ENCODE results near the gene TMPRSS4.

Gene TMPRSS4

GRCh38 chr11:118082880-118083552 lies 6.1 kb downstream of the TMPRSS4 start:
- Mint-ChIP-seq H3K27ac (no peak overlapping the region), H3K9me3 (peaks cover 8% of the 10 kb centered on the region), H3K4me3 (no peak overlapping the region), H3K36me3 (ENCODE audit: low read depth) (no peaks in the 10 kb centered on the region), H3K4me1 (ENCODE audit: low read depth) (no peaks in the 10 kb centered on the region), H3K27me3 (no peaks in the 10 kb centered on the region)

GRCh38 chr11:118084247-118084646 lies 7.4 kb downstream of the TMPRSS4 start:
- no peaks in the 10 kb centered on the region for H3K4me1 Mint-ChIP-seq (ENCODE audit: low read depth)
- no peak overlapping the region for H3K27ac Mint-ChIP-seq
- H3K36me3 Mint-ChIP-seq (ENCODE audit: low read depth), result no peaks in the 10 kb centered on the region
- peaks cover 18% of the 10 kb centered on the region for H3K9me3 Mint-ChIP-seq
- no peak overlapping the region for H3K4me3 Mint-ChIP-seq
- no peaks in the 10 kb centered on the region for H3K27me3 Mint-ChIP-seq

GRCh38 chr11:118084656-118085055 lies 7.8 kb downstream of the TMPRSS4 start:
- H3K4me3 Mint-ChIP-seq, result no peak overlapping the region
- no peaks in the 10 kb centered on the region for H3K36me3 Mint-ChIP-seq (ENCODE audit: low read depth)
- H3K9me3 Mint-ChIP-seq, result peaks cover 18% of the 10 kb centered on the region
- H3K4me1 Mint-ChIP-seq (ENCODE audit: low read depth), result no peaks in the 10 kb centered on the region
- no peaks in the 10 kb centered on the region for H3K27me3 Mint-ChIP-seq
- H3K27ac Mint-ChIP-seq, result no peak overlapping the region

GRCh38 chr11:118086913-118087768 lies 10.3 kb downstream of the TMPRSS4 start, which contains the start of gene SMIM35:
Gene SMIM35 (minus strand): TSS chr11:118086963. CDS start chr11:118086757, 206 bp downstream.
- H3K9me3 Mint-ChIP-seq, result peaks cover 18% of the 10 kb centered on the region
- no peak within 1 kb of the TSS for H3K27ac Mint-ChIP-seq
- no peak within 1 kb of the TSS for H3K4me3 Mint-ChIP-seq
- no peaks in the 10 kb centered on the region for H3K36me3 Mint-ChIP-seq (ENCODE audit: low read depth)
- H3K27me3 Mint-ChIP-seq, result no peaks in the 10 kb centered on the region
- no peaks in the 10 kb centered on the region for H3K4me1 Mint-ChIP-seq (ENCODE audit: low read depth)

- no peak overlapping the region for H3K27ac Mint-ChIP-seq
- no peaks in the 10 kb centered on the region for H3K4me1 Mint-ChIP-seq (ENCODE audit: low read depth)
- H3K4me3 Mint-ChIP-seq, result no peak overlapping the region
- no peaks in the 10 kb centered on the region for H3K27me3 Mint-ChIP-seq
- peaks cover 18% of the 10 kb centered on the region for H3K9me3 Mint-ChIP-seq
- H3K36me3 Mint-ChIP-seq (ENCODE audit: low read depth), result no peaks in the 10 kb centered on the region
Measured at GRCh38 chr11:118087931-118088330, 11.1 kb downstream of the TMPRSS4 start.

- Mint-ChIP-seq H3K9me3 (peaks cover 18% of the 10 kb centered on the region), H3K36me3 (ENCODE audit: low read depth) (no peaks in the 10 kb centered on the region), H3K27ac (no peak overlapping the region), H3K4me3 (no peak overlapping the region), H3K27me3 (no peaks in the 10 kb centered on the region), H3K4me1 (ENCODE audit: low read depth) (no peaks in the 10 kb centered on the region)
Measured at GRCh38 chr11:118088531-118088930, 11.7 kb downstream of the TMPRSS4 start.

GRCh38 chr11:118090545-118091162 lies 13.8 kb downstream of the TMPRSS4 start:
- Mint-ChIP-seq H3K4me1 (ENCODE audit: low read depth) (no peaks in the 10 kb centered on the region), H3K27ac (no peak overlapping the region), H3K4me3 (no peak overlapping the region), H3K27me3 (no peaks in the 10 kb centered on the region), H3K36me3 (ENCODE audit: low read depth) (no peaks in the 10 kb centered on the region), H3K9me3 (peaks cover 18% of the 10 kb centered on the region)

- H3K9me3 Mint-ChIP-seq, result peaks cover 18% of the 10 kb centered on the region
- H3K36me3 Mint-ChIP-seq (ENCODE audit: low read depth), result no peaks in the 10 kb centered on the region
- H3K27ac Mint-ChIP-seq, result no peak overlapping the region
Measured at GRCh38 chr11:118091690-118092089, 14.8 kb downstream of the TMPRSS4 start.

GRCh38 chr11:118092907-118093571 lies 16.2 kb downstream of the TMPRSS4 start:
- Mint-ChIP-seq H3K36me3 (ENCODE audit: low read depth) (no peaks in the 10 kb centered on the region), H3K4me3 (no peak overlapping the region), H3K27me3 (no peaks in the 10 kb centered on the region), H3K9me3 (peaks cover 9% of the 10 kb centered on the region), H3K27ac (no peak overlapping the region), H3K4me1 (ENCODE audit: low read depth) (no peaks in the 10 kb centered on the region)

More at GRCh38 chr11:118091690-118092089, 14.8 kb downstream of the TMPRSS4 start:
- Mint-ChIP-seq H3K4me3 (no peak overlapping the region), H3K27me3 (no peaks in the 10 kb centered on the region), H3K4me1 (ENCODE audit: low read depth) (no peaks in the 10 kb centered on the region)

GRCh38 chr11:118095493-118095892 lies 18.6 kb downstream of the TMPRSS4 start:
- H3K27ac Mint-ChIP-seq, result no peak overlapping the region
- H3K27me3 Mint-ChIP-seq, result no peaks in the 10 kb centered on the region
- no peaks in the 10 kb centered on the region for H3K36me3 Mint-ChIP-seq (ENCODE audit: low read depth)
- H3K4me1 Mint-ChIP-seq (ENCODE audit: low read depth), result no peaks in the 10 kb centered on the region
- no peaks in the 10 kb centered on the region for H3K9me3 Mint-ChIP-seq
- no peak overlapping the region for H3K4me3 Mint-ChIP-seq

- Mint-ChIP-seq H3K4me1 (ENCODE audit: low read depth) (no peaks in the 10 kb centered on the region), H3K27ac (no peak overlapping the region), H3K9me3 (no peaks in the 10 kb centered on the region), H3K4me3 (no peak overlapping the region), H3K36me3 (ENCODE audit: low read depth) (no peaks in the 10 kb centered on the region), H3K27me3 (no peaks in the 10 kb centered on the region)
Measured at GRCh38 chr11:118095967-118096367, 19.1 kb downstream of the TMPRSS4 start.

- Mint-ChIP-seq H3K27ac (no peak overlapping the region), H3K4me3 (no peak overlapping the region), H3K9me3 (no peaks in the 10 kb centered on the region), H3K4me1 (ENCODE audit: low read depth) (no peaks in the 10 kb centered on the region), H3K36me3 (ENCODE audit: low read depth) (no peaks in the 10 kb centered on the region), H3K27me3 (peaks cover 2% of the 10 kb centered on the region)
Measured at GRCh38 chr11:118098996-118099837, 22.3 kb downstream of the TMPRSS4 start.

- H3K36me3 Mint-ChIP-seq (ENCODE audit: low read depth), result no peaks in the 10 kb centered on the region
- no peaks in the 10 kb centered on the region for H3K9me3 Mint-ChIP-seq
- no peak overlapping the region for H3K27ac Mint-ChIP-seq
- peaks cover 2% of the 10 kb centered on the region for H3K27me3 Mint-ChIP-seq
- no peak overlapping the region for H3K4me3 Mint-ChIP-seq
- no peaks in the 10 kb centered on the region for H3K4me1 Mint-ChIP-seq (ENCODE audit: low read depth)
Measured at GRCh38 chr11:118099838-118100556, 23.1 kb downstream of the TMPRSS4 start.
